HG02678 (cell line): ENCODE measurements around the gene GALNT8.
"Not testable (repeated sequence)": the region's sequence is repeated elsewhere in the genome, so short reads cannot be mapped to it uniquely, and the experiment has no call there.

ENCODE experiments used
- ATAC-seq: cut with Tn5 transposase; IDR thresholded peaks from one replicate; pipeline ENCODE4 v1.9.1; 2021; ENCODE audit warnings: mild to moderate bottlenecking, moderate library complexity; ENCODE audit not compliant: unreplicated experiment

GALNT8 gene, protein sequence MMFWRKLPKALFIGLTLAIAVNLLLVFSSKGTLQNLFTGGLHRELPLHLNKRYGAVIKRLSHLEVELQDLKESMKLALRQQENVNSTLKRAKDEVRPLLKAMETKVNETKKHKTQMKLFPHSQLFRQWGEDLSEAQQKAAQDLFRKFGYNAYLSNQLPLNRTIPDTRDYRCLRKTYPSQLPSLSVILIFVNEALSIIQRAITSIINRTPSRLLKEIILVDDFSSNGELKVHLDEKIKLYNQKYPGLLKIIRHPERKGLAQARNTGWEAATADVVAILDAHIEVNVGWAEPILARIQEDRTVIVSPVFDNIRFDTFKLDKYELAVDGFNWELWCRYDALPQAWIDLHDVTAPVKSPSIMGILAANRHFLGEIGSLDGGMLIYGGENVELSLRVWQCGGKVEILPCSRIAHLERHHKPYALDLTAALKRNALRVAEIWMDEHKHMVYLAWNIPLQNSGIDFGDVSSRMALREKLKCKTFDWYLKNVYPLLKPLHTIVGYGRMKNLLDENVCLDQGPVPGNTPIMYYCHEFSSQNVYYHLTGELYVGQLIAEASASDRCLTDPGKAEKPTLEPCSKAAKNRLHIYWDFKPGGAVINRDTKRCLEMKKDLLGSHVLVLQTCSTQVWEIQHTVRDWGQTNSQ

DNA sequence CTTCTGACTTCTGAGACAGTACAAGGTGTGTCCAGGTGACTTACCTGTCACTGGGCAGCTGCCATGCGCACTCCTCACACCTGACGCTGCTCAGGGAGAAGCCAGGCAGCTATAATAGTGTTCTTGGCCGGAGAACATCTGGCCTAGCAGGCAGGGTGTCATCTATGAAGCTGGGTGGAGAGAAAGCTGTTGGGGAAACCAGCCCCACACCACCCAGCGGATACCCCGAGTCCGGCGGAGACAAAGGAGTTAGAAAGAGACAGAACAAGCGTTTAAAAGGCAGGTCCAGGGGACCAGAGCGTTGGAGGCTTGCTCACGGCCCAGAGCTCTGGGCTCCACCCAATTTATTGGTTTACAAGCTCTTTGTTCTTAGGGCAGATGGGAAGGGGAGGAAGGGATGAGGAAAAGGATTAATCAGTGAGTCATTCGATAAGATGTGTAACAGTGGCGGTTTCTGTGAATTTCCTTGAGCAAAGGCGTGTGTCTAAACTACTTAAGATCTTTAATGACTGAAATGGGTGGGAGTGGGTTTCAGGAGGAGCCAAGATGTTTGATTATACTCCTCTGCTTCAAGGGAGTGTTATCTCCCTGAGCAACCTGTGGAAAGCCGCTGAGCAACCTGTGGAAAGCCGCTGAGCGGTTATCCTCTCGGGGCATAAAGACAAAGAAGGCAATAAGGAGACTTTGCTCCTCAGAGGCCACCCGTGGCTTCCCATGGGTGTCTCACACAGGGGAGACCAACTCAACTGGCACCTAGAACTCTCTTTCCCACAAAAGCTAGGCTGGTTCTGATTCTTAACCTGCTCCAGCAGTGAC is at the start of gene GALNT8:
TSS of gene GALNT8 (plus strand) at position 580 of the 816 bp plus-strand sequence. CDS start 278 bp downstream, outside the sequence.
- no peak for ATAC-seq

DNA sequence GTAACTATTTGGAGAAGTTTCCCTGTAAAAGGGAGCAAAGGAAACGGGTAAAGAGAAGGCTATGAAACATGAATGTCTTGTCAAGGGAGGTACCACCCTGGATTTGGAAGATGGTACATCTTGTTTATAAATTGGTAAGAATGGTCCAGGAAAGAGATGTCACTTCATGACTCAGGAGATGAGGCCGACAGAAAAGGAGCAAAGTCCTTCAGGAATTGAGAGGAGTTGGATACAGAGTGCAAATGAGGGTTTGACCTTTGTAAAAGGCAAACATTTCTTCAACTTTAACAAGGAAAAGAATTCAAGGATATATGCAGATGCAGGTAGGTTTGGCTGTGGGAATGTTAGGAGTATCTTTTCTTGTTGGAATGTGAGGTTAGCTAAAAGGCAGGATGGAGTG is 40.5 kb upstream of the GALNT8 start:
- no peak for ATAC-seq

- ATAC-seq = no peak
These were observed 38.5 kb upstream of the GALNT8 start for GRCh38 chr12:4681732-4682131.

DNA sequence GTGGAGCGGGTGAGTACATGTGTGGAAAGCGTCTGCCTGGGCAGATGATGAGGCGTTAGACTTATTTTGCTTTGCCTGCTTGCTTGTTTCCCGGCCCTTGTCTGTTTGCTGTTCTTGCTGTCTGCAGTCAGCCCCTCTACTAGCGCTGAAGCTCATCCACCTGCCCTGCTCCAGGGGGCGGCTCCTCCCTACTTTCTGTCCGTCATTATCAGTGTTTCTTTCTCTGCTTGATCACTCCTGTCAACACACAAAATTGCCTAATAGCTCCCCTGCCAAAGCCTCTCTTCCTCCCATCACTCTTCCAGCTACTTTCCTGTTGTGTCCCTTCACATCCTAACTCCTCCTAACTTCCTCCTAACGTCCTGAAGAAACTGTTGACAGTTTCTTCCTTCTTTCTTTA is 34.9 kb upstream of the GALNT8 start:
- ATAC-seq = no peak

GRCh38 chr12:4690760-4691159 is 29.4 kb upstream of the GALNT8 start:
- ATAC-seq = no peak

DNA sequence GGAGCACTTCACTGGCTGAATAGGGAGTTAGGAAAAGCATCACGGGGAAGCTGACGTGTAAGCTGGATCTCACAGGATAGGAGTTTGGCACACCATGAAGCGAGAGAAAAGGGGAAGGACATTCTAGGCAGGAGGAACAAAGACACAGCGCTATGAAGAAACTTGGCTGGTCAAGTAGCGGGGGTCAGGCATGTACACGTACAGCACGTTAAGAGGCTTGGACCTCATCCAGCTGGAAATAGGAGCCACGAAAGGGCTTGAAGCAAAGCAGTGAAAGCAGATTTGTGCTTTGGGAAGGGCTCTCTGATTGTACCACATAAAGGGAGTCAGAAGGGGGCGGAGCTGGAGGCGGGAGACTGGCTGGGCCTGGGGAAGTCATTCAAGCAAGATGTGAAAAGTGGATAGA is 19.6 kb upstream of the GALNT8 start:
- no peak for ATAC-seq

GRCh38 chr12:4701395-4702190 is 18.6 kb upstream of the GALNT8 start:
- no peak for ATAC-seq

- no peak for ATAC-seq
These were observed 16.5 kb upstream of the GALNT8 start for GRCh38 chr12:4703676-4704075.

DNA sequence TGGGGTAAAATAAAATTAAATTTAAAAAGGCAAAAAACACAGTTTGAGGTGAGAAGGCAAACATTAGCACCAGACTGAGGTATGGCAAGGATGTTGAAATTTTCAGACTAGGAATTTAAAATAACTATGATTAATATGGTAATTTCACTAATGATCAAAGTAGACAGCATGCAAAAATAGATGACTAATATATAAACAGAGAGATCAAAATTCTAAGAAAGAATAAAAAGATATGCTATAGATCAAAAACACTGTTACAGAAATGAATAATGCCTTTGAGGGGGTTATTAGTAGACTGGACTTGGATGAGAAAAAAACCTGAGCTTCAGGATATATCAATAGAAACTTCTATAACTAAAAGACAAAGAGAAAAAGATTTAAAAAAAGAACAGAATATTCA is 14.4 kb upstream of the GALNT8 start:
- no peak for ATAC-seq

- ATAC-seq = no peak
These were observed 12.9 kb upstream of the GALNT8 start for GRCh38 chr12:4707306-4707705.

GRCh38 chr12:4710113-4710512 is 10.1 kb upstream of the GALNT8 start:
- ATAC-seq = no peak

DNA sequence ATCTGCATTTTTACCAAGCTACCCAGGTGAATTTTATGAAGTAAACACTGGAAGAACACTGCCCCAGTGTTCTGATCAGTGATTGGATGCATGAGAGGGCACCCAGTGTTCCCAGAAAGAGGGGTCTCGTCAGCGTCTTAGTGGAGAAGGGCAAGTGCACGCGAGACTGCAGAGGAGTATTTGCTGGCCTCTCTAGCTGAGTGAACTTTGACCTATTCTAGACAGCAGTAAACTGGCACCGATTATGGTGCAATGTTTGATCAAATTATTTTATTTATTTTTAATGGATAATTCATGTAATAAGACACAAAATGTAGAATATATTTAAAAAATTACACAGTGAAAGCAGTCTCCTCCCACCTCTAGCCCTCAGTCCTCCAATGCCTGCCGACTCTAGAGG is 5.3 kb upstream of the GALNT8 start:
- ATAC-seq = no peak

DNA sequence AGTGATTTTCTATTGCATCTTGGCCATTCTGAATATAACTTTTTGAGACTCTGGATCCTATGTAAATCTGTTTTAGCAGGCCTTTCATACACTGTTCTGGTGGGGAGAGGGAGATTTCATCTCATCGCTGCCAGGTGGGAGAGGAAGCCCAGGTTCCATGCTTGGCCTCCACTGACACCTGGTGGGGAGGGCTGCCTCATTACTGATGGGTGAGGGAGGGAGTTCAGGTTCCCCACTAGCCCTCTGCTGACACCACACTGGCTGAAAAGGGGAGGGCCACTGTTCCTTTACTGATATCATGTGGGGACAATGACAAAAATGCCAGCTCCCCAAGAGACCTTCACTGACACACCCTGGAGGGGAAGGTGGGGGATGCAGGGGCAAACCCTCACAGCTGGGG is 2.4 kb upstream of the GALNT8 start:
- no peak for ATAC-seq

- no peak for ATAC-seq
These were observed 416 bp downstream of the GALNT8 start for GRCh38 chr12:4720637-4720995.

GRCh38 chr12:4721587-4721986 is 1.4 kb downstream of the GALNT8 start:
- not testable (repeated sequence) for ATAC-seq

DNA sequence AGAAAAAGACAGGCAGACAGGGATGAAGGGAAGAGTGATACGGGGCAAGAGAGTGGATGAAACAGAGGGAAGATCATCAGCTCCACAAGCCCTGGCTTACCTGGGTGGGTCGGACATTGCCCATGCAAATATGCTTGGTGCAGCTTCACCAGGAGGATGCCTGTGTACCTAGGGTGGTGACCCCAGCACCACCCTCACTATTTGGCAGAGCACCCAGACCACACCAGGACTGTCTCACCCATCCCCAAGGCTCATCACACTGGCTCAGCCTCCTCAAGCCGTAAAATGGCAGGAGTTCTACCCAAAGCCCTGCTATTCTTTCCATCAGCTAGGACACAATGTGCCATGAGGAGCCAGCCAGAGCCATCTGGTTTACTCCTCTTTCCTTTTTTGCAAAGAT is 3.0 kb downstream of the GALNT8 start:
- ATAC-seq = no peak

DNA sequence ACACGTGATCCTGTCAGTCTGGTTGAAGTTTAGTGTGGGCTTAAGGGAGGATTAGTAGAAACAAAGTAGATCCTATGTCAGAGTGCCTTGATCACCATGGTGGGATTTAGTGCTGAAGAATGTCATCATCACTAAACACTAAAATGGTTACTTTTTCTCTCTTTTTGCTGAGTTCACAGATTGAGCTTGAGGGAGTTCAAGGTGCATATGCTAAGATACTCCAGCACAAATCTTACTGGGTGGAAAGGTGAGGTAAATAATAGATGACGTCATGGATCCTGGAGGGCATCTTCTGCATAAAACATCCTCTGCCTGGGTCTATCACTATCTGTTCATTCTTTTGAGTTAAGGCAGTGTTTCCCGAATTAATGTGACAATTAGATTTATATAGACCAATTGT is 4.9 kb downstream of the GALNT8 start:
- ATAC-seq = no peak

DNA sequence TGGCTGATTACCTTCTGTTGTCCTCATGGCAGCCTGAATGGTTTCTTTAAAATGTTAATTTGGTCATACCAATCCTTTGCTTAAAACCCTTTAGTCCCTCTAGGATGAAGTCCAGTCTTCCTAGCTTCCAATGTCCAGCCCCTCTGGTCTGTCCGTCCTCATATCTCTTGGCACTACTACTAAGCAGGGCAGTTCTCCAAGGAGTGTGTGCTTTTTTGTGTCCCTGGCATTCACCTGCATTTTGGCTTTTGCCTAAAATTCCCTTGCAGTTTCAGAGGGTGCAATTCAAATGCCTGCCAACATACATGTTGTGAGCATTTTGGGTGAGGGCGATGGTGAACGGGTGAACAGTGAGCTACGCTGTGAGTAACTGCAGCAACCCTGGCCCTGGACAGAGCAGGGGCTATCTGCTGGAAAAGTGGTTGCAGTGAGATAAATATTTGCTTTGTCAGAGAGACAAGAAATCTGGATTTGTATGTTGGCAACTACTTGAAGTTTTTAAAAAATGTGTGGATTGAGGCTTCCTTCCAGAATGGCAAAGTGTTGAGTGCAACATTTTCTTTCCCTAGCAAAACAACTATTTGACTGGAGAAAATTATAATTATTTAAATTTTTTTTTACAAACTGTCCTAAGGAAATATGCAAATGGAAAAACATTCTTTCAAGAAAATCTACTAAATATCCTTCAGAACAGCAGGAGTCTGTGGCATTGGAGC is 14.6 kb downstream of the GALNT8 start:
- ATAC-seq = no peak

DNA sequence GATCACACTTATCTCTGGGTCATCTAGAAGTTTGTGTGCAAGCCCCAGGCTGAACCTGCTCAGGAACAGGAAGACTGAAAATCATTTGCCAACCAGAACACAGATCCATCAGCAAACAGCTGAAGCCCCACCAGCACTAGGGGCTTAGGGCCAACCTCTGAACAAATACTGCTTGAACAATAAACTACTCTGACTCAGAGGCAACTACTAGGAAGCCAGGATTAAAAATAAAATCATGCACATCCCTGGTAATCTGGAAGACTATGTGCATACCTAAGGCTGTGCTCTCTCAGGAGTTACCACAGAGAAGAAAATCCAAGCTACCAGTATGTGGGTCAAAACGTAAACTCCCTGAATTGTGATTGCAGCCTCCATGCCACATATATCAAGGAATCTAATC is 15.9 kb downstream of the GALNT8 start:
- ATAC-seq = no peak

DNA sequence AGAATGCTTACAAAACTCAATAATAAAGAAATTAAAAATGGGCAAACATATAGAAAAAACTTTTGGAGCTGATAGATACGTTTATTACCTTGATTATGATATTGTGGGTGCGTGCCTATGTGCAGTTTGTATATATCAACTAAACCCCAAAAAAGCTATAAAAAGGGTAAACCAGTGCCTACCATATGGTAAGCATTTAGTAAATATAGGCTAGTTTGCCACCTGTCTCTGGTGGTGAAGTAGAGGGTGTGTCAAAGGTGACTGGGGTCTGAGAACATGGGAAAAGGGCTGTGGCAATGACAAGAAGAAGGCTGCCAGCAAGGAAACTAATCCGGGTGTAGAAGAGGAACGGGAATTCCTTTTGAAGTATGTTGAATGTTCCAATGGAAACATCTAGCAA is 18.3 kb downstream of the GALNT8 start:
- no peak for ATAC-seq
